ENCODE measurements around the gene CCL27. TPM values are rescaled to one million over a fixed set of nuclear protein-coding genes. Genes with fewer than 3 reads are reported as not detected.

Gene CCL27
- total and polyA plus RNA-seq, 2 donors (not counting 1 experiment from before 2014, with no cell fraction given): not detected

GRCh38 chr9:34651876-34652601 lies 10.4 kb downstream of the CCL27 start, which contains the start of gene IL11RA:
Gene IL11RA (plus strand): TSS chr9:34652185. CDS start chr9:34655218, 3,033 bp downstream.
- peaks cover 15% of the 10 kb centered on the region for H3K79me2 ChIP-seq (ENCODE audit: control insufficient read depth, insufficient read depth, low read length)
- Mint-ChIP-seq H3K4me3 (peak within 1 kb of the TSS; percentile 20), H3K27me3 (peaks cover 3% of the 10 kb centered on the region), H3K9me3 (ENCODE audit: insufficient read depth) (no peaks in the 10 kb centered on the region), H3K27ac (peak within 1 kb of the TSS; percentile 3), H3K4me1 (peaks cover 30% of the 10 kb centered on the region)
- ATAC-seq (ENCODE audit: low read depth) (peak; percentile 28), DNase-seq (no peak)
- ChIA-PET POLR2A (interaction anchor here (0.6 kb wide), 1 partner anchor 37 kb away, joined by 3 read pairs; no protein-coding TSS in a partner anchor), CTCF (no interaction called here)
- no peak within 1 kb of the TSS for H3K9ac ChIP-seq (ENCODE audit: low read length)
- no peaks in the 10 kb centered on the region for H3K9me3 ChIP-seq (ENCODE audit: control extremely low read depth in 1 of 3, control insufficient read depth in 2 of 3, insufficient read depth in 1 of 3, low read length in 2 of 3)
- H3K4me1 ChIP-seq (ENCODE audit: control insufficient read depth in 2 of 2, insufficient read depth in 2 of 2, low read length in 2 of 2): peaks cover 8 to 12% of the 10 kb centered on the region in 2 donors
- peaks cover 0 to 18% of the 10 kb centered on the region in 2 experiments for H3K36me3 ChIP-seq (replicated peaks in 1 of 2; ENCODE audit: control extremely low read depth in 1 of 2, control insufficient read depth in 1 of 2, extremely low read depth in 1 of 2, insufficient read depth in 2 of 2, low read length in 1 of 2)
- peaks cover 12% of the 10 kb centered on the region for H4K20me1 ChIP-seq (ENCODE audit: control insufficient read depth, insufficient read depth, low read length, poor library complexity, severe bottlenecking)
- intact Hi-C loops (cut with micrococcal nuclease): no loop called here
- H3K27ac ChIP-seq (ENCODE audit: low read length in 2 of 2): no peak within 1 kb of the TSS
- H3K4me3 ChIP-seq (ENCODE audit: control extremely low read depth in 1 of 5, extremely low read depth in 1 of 5, insufficient read depth in 1 of 5, low read depth in 2 of 5, low read length in 4 of 5): no peak within 1 kb of the TSS
- no peak within 1 kb of the TSS for H2AFZ ChIP-seq (ENCODE audit: insufficient read depth, low read depth, low read length, poor library complexity, severe bottlenecking)
- TF ChIP-seq CTCF (IDR thresholded peaks at IDR 0.05) (no peak), EZH2 (IDR thresholded peaks at IDR 0.05; ENCODE audit: borderline replicate concordance, insufficient read depth, low read depth, low read length, poor library complexity, severe bottlenecking) (no peak)
- no peaks in the 10 kb centered on the region for H3K27me3 ChIP-seq (replicated peaks in 1 of 4; ENCODE audit: control extremely low read depth in 1 of 4, control insufficient read depth in 3 of 4, insufficient read depth in 4 of 4, low read length in 3 of 4)
- no peak within 1 kb of the TSS for H3K4me2 ChIP-seq (replicated peaks; ENCODE audit: low read depth, low read length, poor library complexity, severe bottlenecking)
- 53% methylated on average over 18 of the region's 24 CpGs for WGBS (ENCODE audit: insufficient coverage)

DNA sequence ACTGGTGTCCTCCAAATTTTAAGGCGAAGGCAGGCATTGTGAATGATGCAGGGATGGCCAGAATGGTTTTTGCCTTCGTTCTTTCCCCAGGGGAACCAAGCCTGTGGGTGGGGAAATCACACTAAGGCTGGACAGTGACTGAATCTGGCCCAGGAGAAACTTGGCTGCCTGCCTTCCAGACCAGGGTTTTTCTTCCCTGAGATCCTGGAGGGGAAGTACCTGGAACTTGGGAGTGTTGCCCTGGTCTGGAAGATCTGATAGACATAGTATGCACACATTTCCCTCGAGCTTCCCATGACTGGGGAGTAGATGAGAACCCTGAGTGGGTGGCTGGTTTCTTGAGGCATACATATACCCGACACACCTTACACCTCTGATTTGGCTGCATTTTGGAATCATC lies 11.1 kb downstream of the CCL27 start:
- Mint-ChIP-seq H3K27ac (no peak overlapping the region), H3K4me3 (no peak overlapping the region), H3K9me3 (ENCODE audit: insufficient read depth) (no peaks in the 10 kb centered on the region), H3K4me1 (peaks cover 36% of the 10 kb centered on the region), H3K27me3 (peaks cover 3% of the 10 kb centered on the region)
- H3K27ac ChIP-seq (ENCODE audit: low read length in 2 of 2): no peak overlapping the region
- no peaks in the 10 kb centered on the region for H3K27me3 ChIP-seq (replicated peaks in 1 of 4; ENCODE audit: control extremely low read depth in 1 of 4, control insufficient read depth in 3 of 4, insufficient read depth in 4 of 4, low read length in 3 of 4)
- 89% methylated on average over 2 of the region's 4 CpGs for WGBS (ENCODE audit: insufficient coverage)
- H3K9ac ChIP-seq (ENCODE audit: low read length): no peak overlapping the region
- TF ChIP-seq EZH2 (IDR thresholded peaks at IDR 0.05; ENCODE audit: borderline replicate concordance, insufficient read depth, low read depth, low read length, poor library complexity, severe bottlenecking): no peak
- no peak for TF ChIP-seq CTCF (IDR thresholded peaks at IDR 0.05)
- peaks cover 11 to 13% of the 10 kb centered on the region in 2 donors for H3K4me1 ChIP-seq (ENCODE audit: control insufficient read depth in 2 of 2, insufficient read depth in 2 of 2, low read length in 2 of 2)
- H3K4me2 ChIP-seq (replicated peaks; ENCODE audit: low read depth, low read length, poor library complexity, severe bottlenecking): no peak overlapping the region
- H3K36me3 ChIP-seq (replicated peaks in 1 of 2; ENCODE audit: control extremely low read depth in 1 of 2, control insufficient read depth in 1 of 2, extremely low read depth in 1 of 2, insufficient read depth in 2 of 2, low read length in 1 of 2): peaks cover 0 to 18% of the 10 kb centered on the region in 2 experiments
- H4K20me1 ChIP-seq (ENCODE audit: control insufficient read depth, insufficient read depth, low read length, poor library complexity, severe bottlenecking): peaks cover 14% of the 10 kb centered on the region
- no peak overlapping the region for H2AFZ ChIP-seq (ENCODE audit: insufficient read depth, low read depth, low read length, poor library complexity, severe bottlenecking)
- no peak overlapping the region for H3K4me3 ChIP-seq (ENCODE audit: control extremely low read depth in 1 of 5, extremely low read depth in 1 of 5, insufficient read depth in 1 of 5, low read depth in 2 of 5, low read length in 4 of 5)
- peaks cover 19% of the 10 kb centered on the region for H3K79me2 ChIP-seq (ENCODE audit: control insufficient read depth, insufficient read depth, low read length)
- no peak for ATAC-seq (ENCODE audit: low read depth)
- H3K9me3 ChIP-seq (ENCODE audit: control extremely low read depth in 1 of 3, control insufficient read depth in 2 of 3, insufficient read depth in 1 of 3, low read length in 2 of 3): no peaks in the 10 kb centered on the region
- DNase-seq: no peak
- ChIA-PET CTCF (no interaction called here), POLR2A (no interaction called here)
- intact Hi-C loops (cut with micrococcal nuclease): no loop called here

Data from B cell (primary cell).